GM23338 (cell line): ENCODE results near the gene PHGDH.

Experiments
- CTCF ChIP-seq, 2 experiments: fragments of 200-600 bp in 1 of 2; sonication (generic) in 1 of 2; conservative IDR thresholded peaks; 2 replicates each; pipeline versions ENCODE4 v1.5.1 to v1.6.1; 2016 to 2017; ENCODE audit warnings: antibody characterized with exemption in 2 of 2, low read depth in 2 of 2, mild to moderate bottlenecking in 2 of 2, moderate library complexity in 1 of 2
- EZH2 ChIP-seq: fragments of 200-600 bp; sonication (generic); IDR thresholded peaks from one replicate; pipeline ENCODE4 v1.8.0; 2017; ENCODE audit warnings: antibody characterized with exemption, mild to moderate bottlenecking, low read depth; ENCODE audit not compliant: unreplicated experiment
- JUNB ChIP-seq: IDR thresholded peaks from one replicate; pipeline ENCODE4 v1.6.1; 2016; ENCODE audit warnings: antibody characterized with exemption; ENCODE audit not compliant: unreplicated experiment

- no peak for TF ChIP-seq JUNB
- TF ChIP-seq EZH2, result no peak
- TF ChIP-seq CTCF (conservative IDR thresholded peaks at IDR 0.05; ENCODE audit: low read depth in 2 of 2), result no peak
These were observed 69.9 kb downstream of the PHGDH start for GRCh38 chr1:119781434-119782210.
